H1 (cell line): ENCODE measurements around the gene SERGEF. TPM values are rescaled to one million over a fixed set of nuclear protein-coding genes. Genes with fewer than 3 reads are reported as not detected.

Source experiments
- CTCF ChIA-PET: fragments of 300-600 bp; sonication (Branson Sonifier 250); formaldehyde crosslinking; loops from one replicate; lab custom pipeline; 2021; ENCODE audit not compliant: partially characterized antibody; lab: Charles Lee
- POLR2A ChIA-PET: fragments of 300-600 bp; sonication (Branson Sonifier 250); formaldehyde crosslinking; loops from one replicate; lab custom pipeline; 2021; ENCODE audit warnings: inconsistent platforms; ENCODE audit not compliant: partially characterized antibody; lab: Charles Lee
- DNase-seq, 2 experiments: peaks; one replicate each; pipeline versions ENCODE4 v3.0.0 to v3.0.0-alpha.2; 2010 to 2022; ENCODE audit warnings: low spot score in 2 of 2, low read depth in 1 of 2, mixed read lengths in 1 of 2
- FAIRE-seq: peaks from 2 replicates; lab custom pipeline; 2011; peaks lifted over from hg19 to GRCh38; lab: Jason Lieb, UNC
- H2AFZ ChIP-seq: 2 replicates; pipeline ENCODE4 v1.8.1; 2012; ENCODE audit warnings: low read length, inconsistent platforms
- H2AK5ac ChIP-seq: 2 replicates; pipeline ENCODE4 v1.6.1; 2013; ENCODE audit warnings: low read depth, low read length
- H2BK120ac ChIP-seq: replicated peaks from 2 replicates; pipeline ENCODE3; 2013; ENCODE audit warnings: low read depth, low read length, inconsistent platforms
- H2BK12ac ChIP-seq: 2 replicates; pipeline ENCODE4 v1.6.1; 2013; ENCODE audit warnings: low read depth, low read length
- H2BK15ac ChIP-seq: 2 replicates; pipeline ENCODE4 v1.6.1; 2013; ENCODE audit warnings: low read length
- H2BK20ac ChIP-seq: 2 replicates; pipeline ENCODE4 v1.6.1; 2013; ENCODE audit warnings: low read length
- H2BK5ac ChIP-seq: 2 replicates; pipeline ENCODE4 v1.6.1; 2013; ENCODE audit warnings: low read depth, low read length
- H3K14ac ChIP-seq: 2 replicates; pipeline ENCODE4 v1.6.1; 2013; ENCODE audit warnings: inconsistent platforms; ENCODE audit not compliant: insufficient read length
- H3K18ac ChIP-seq: 2 replicates; pipeline ENCODE4 v1.6.1; 2013; ENCODE audit warnings: low read length; ENCODE audit errors: extremely low read depth
- H3K23ac ChIP-seq: 2 replicates; pipeline ENCODE4 v1.6.1; 2013; ENCODE audit warnings: inconsistent platforms; ENCODE audit not compliant: insufficient read length
- H3K23me2 ChIP-seq: 2 replicates; pipeline ENCODE4 v1.6.1; 2013; ENCODE audit warnings: low read depth, low read length
- H3K27ac ChIP-seq: 2 replicates; pipeline ENCODE4 v1.6.1; 2011; ENCODE audit warnings: low read depth, low read length, inconsistent platforms
- H3K27me3 ChIP-seq, 4 experiments: replicated peaks in 1 of 4; 1 replicate in 1 of 4; 2 replicates in 3 of 4; pipeline versions ENCODE4 v1.6.1 to v1.8.1; 2011 to 2013; ENCODE audit warnings: low read length in 3 of 4, mild to moderate bottlenecking in 3 of 4, inconsistent platforms in 2 of 4, mixed read lengths in 2 of 4, moderate library complexity in 1 of 4; ENCODE audit not compliant: control insufficient read depth in 3 of 4, insufficient read depth in 3 of 4; ENCODE audit errors: extremely low read depth in 1 of 4
- H3K36me3 ChIP-seq, 4 experiments: 2 replicates each; pipeline versions ENCODE4 v1.6.1 to v1.8.1; 2011 to 2013; ENCODE audit warnings: mild to moderate bottlenecking in 4 of 4, low read length in 3 of 4, moderate library complexity in 2 of 4, control low read depth in 1 of 4, inconsistent platforms in 1 of 4; ENCODE audit not compliant: insufficient read depth in 4 of 4, control insufficient read depth in 2 of 4
- H3K4ac ChIP-seq: replicated peaks from 2 replicates; pipeline ENCODE3; 2013; ENCODE audit warnings: low read length, low read depth, mixed read lengths, inconsistent platforms; ENCODE audit not compliant: insufficient read length
- H3K4me1 ChIP-seq, 4 experiments: replicated peaks in 1 of 4; 1 replicate in 1 of 4; 2 replicates in 3 of 4; pipeline versions ENCODE4 v1.6.1 to v1.8.1; 2011 to 2013; ENCODE audit warnings: low read length in 3 of 4, inconsistent platforms in 2 of 4, mixed read lengths in 1 of 4; ENCODE audit not compliant: insufficient read depth in 4 of 4, control insufficient read depth in 3 of 4
- H3K4me2 ChIP-seq, 2 experiments: 2 replicates each; pipeline versions ENCODE4 v1.6.1 to v1.8.1; 2011 to 2013; ENCODE audit warnings: low read depth in 2 of 2, low read length in 2 of 2, control low read depth in 1 of 2, inconsistent platforms in 1 of 2, mild to moderate bottlenecking in 1 of 2; ENCODE audit not compliant: insufficient read depth in 1 of 2
- H3K4me3 ChIP-seq, 4 experiments: fragments of 200-600, 300-600 bp in 1 of 4; sonication (generic), shearing (Covaris generic), sonication (Bioruptor Twin) in 1 of 4; 2 replicates each; pipeline versions ENCODE4 v1.5.1 to v1.8.1; 2011 to 2016; ENCODE audit warnings: low read length in 4 of 4, low read depth in 3 of 4, control low read depth in 2 of 4, inconsistent platforms in 2 of 4, mild to moderate bottlenecking in 2 of 4, mixed read lengths in 1 of 4, moderate library complexity in 1 of 4; ENCODE audit not compliant: insufficient read depth in 2 of 4; ENCODE audit errors: extremely low read depth in 1 of 4
- H3K56ac ChIP-seq: replicated peaks from 2 replicates; pipeline ENCODE3; 2013; ENCODE audit warnings: low read depth, mild to moderate bottlenecking, mixed read lengths, low read length, inconsistent platforms; ENCODE audit not compliant: insufficient read length
- H3K79me1 ChIP-seq: 2 replicates; pipeline ENCODE4 v1.6.1; 2013; ENCODE audit warnings: low read depth, low read length, control low read depth
- H3K79me2 ChIP-seq, 2 experiments: 2 replicates each; pipeline versions ENCODE4 v1.6.1 to v1.8.1; 2012 to 2013; ENCODE audit warnings: low read length in 2 of 2, mild to moderate bottlenecking in 2 of 2, inconsistent platforms in 1 of 2; ENCODE audit not compliant: insufficient read depth in 2 of 2, control insufficient read depth in 1 of 2
- H3K9ac ChIP-seq, 4 experiments: replicated peaks in 1 of 4; 1 replicate in 1 of 4; 2 replicates in 3 of 4; pipeline versions ENCODE4 v1.6.1 to v1.8.1; 2011 to 2013; ENCODE audit warnings: low read depth in 3 of 4, low read length in 3 of 4, control low read depth in 2 of 4, mild to moderate bottlenecking in 2 of 4, moderate library complexity in 2 of 4, inconsistent platforms in 1 of 4; ENCODE audit errors: extremely low read depth in 1 of 4
- H3K9me3 ChIP-seq, 2 experiments: 2 replicates each; pipeline versions ENCODE4 v1.6.1 to v1.8.1; 2012 to 2013; ENCODE audit warnings: mild to moderate bottlenecking in 2 of 2, moderate library complexity in 2 of 2, control low read depth in 1 of 2, inconsistent platforms in 1 of 2, low read depth in 1 of 2, low read length in 1 of 2, mixed read lengths in 1 of 2; ENCODE audit not compliant: insufficient read depth in 2 of 2
- H4K20me1 ChIP-seq, 2 experiments: replicated peaks in 1 of 2; 2 replicates each; pipeline versions ENCODE3 to v1.8.1; 2011 to 2013; ENCODE audit warnings: inconsistent platforms in 2 of 2, low read length in 2 of 2, mild to moderate bottlenecking in 1 of 2; ENCODE audit not compliant: insufficient read depth in 2 of 2, control insufficient read depth in 1 of 2
- H4K5ac ChIP-seq: 2 replicates; pipeline ENCODE4 v1.6.1; 2013; ENCODE audit warnings: low read length, low read depth, mixed read lengths, inconsistent platforms; ENCODE audit not compliant: insufficient read length
- H4K8ac ChIP-seq: 2 replicates; pipeline ENCODE4 v1.8.0; 2013; ENCODE audit warnings: mild to moderate bottlenecking, moderate library complexity, low read length, inconsistent platforms; ENCODE audit not compliant: insufficient read depth; ENCODE audit errors: extremely low read depth
- H4K91ac ChIP-seq: replicated peaks from 2 replicates; pipeline ENCODE3; 2013; ENCODE audit warnings: low read length, mixed read lengths, inconsistent platforms; ENCODE audit not compliant: insufficient read length
- GABPA ChIP-seq: IDR thresholded peaks from 2 replicates; pipeline ENCODE4 v1.6.1; 2011; ENCODE audit warnings: mild to moderate bottlenecking, low read length, moderate library complexity, borderline replicate concordance; ENCODE audit not compliant: insufficient read depth
- WGBS, 2 experiments: shearing (Covaris generic) in 1 of 2; methylation state at CpG; one replicate each; pipeline versions ENCODE4 v1.1.6 to v1.1.7; 2013 to 2015; ENCODE audit warnings: low lambda C conversion rate in 2 of 2, mixed read lengths in 2 of 2, inconsistent platforms in 1 of 2, low coverage in 1 of 2, missing lambda C conversion rate in 1 of 2; ENCODE audit not compliant: insufficient replicate concordance in 2 of 2, insufficient coverage in 1 of 2, insufficient read length in 1 of 2; ENCODE audit errors: extremely low coverage in 1 of 2, missing lambda C conversion rate in 1 of 2; 5-methylcytosine and 5-hydroxymethylcytosine counted together
- polyA plus RNA-seq, 7 experiments: library from polyadenylated mRNA; depleted of rRNA in 3 of 7; stranded (reverse) in 5 of 7; unstranded in 2 of 7; fragments of >200 nt in 5 of 7; fragments of 200-250 nt in 2 of 7; gene quantifications; 1 replicate in 5 of 7; 2 replicates in 1 of 7; 4 replicates in 1 of 7; pipeline versions ENCODE4 v1.2.1 to v1.2.3, GENCODE V29; 2011 to 2013; ENCODE audit warnings: missing spikeins in 2 of 7, mixed read lengths in 2 of 7
- total RNA-seq: library from RNA; stranded (reverse); fragmentation: NEBNext Ultra II Directional; extraction: Animal tissue kit (Norgen Biotek cat#: 25700); gene quantifications from 2 replicates; pipeline ENCODE4 v1.2.1, GENCODE V29; 2021

The SERGEF gene
- total and polyA plus RNA-seq, 2 of the 8 experiments (the other 6 are each of a cell fraction or from before 2014, with no cell fraction given) = 16.6 to 28.8 TPM

GRCh38 chr11:17816232-17816931, 196.5 kb downstream of the SERGEF start:
- WGBS, 2 experiments = 70% methylated on average over 4 of the region's 4 CpGs; no CpG with 5 or more reads in 1 of the 2 experiments

More at GRCh38 chr11:17816232-17816931, 196.5 kb downstream of the SERGEF start:
- Histone ChIP-seq H4K91ac (no peak overlapping the region), H2BK15ac (no peak overlapping the region), H2BK12ac (no peak overlapping the region), H2BK20ac (no peak overlapping the region), H4K20me1 (no peaks in the 10 kb centered on the region), H3K4me3 (no peak overlapping the region), H2AK5ac (no peak overlapping the region), H3K23ac (no peak overlapping the region), H2BK120ac (no peak overlapping the region), H3K14ac (no peak overlapping the region), H3K36me3 (no peaks in the 10 kb centered on the region), H3K79me2 (no peaks in the 10 kb centered on the region), H3K56ac (no peak overlapping the region), H3K27me3 (no peaks in the 10 kb centered on the region; a peak in 1 of 7 replicates), H3K4ac (no peak overlapping the region), H3K18ac (no peak overlapping the region), H4K8ac (no peak overlapping the region), H2BK5ac (no peak overlapping the region), H3K4me1 (no peaks in the 10 kb centered on the region), H3K9me3 (no peaks in the 10 kb centered on the region), H4K5ac (no peak overlapping the region), H3K9ac (no peak overlapping the region), H3K23me2 (no peaks in the 10 kb centered on the region), H3K79me1 (no peaks in the 10 kb centered on the region), H2AFZ (no peak overlapping the region), H3K4me2 (no peak overlapping the region), H3K27ac (no peak overlapping the region)
- no peak for DNase-seq
- FAIRE-seq = no peak
- TF ChIP-seq GABPA = no peak
- CTCF ChIA-PET = interaction anchor here (1.0 to 10.9 kb wide), 7 partner anchors 10 to 288 kb away, joined by 3 to 79 read pairs (median 4); no protein-coding TSS in a partner anchor
- POLR2A ChIA-PET = no interaction called here
